Caco-2 (cell line): ENCODE data around the gene SEC14L6. TPM values are rescaled to one million over a fixed set of nuclear protein-coding genes. Genes with fewer than 3 reads are reported as not detected.

Experiments used
- BruUV-seq: library from RNA; stranded (reverse); fragments of 400-500 nt; replicated peaks from 2 replicates; lab custom pipeline; 2021; lab: Mats Ljungman, UMichigan
- CTCF ChIA-PET: fragments of 300-600 bp; sonication (Branson Sonifier 250); formaldehyde crosslinking; loops from one replicate; lab custom pipeline; 2022; ENCODE audit warnings: antibody characterized with exemption; lab: Charles Lee
- POLR2A ChIA-PET: fragments of 300-600 bp; sonication (Branson Sonifier 250); formaldehyde crosslinking; loops from one replicate; lab custom pipeline; 2022; ENCODE audit warnings: antibody characterized with exemption; lab: Charles Lee
- DNase-seq, 2 experiments: peaks; one replicate each; pipeline versions ENCODE4 v3.0.0 to v3.0.0-alpha.2; 2020 to 2022
- H3K27me3 ChIP-seq: replicated peaks from 2 replicates; pipeline ENCODE4 v1.6.0; 2011; ENCODE audit warnings: low read length; ENCODE audit not compliant: control insufficient read depth, insufficient read depth
- H3K36me3 ChIP-seq: 2 replicates; pipeline ENCODE4 v1.5.1; 2011; ENCODE audit warnings: low read length; ENCODE audit not compliant: control insufficient read depth, insufficient read depth
- H3K4me1 ChIP-seq: fragments of 250-450 bp; sonication (Bioruptor Pico); 2 replicates; pipeline ENCODE4 v1.5.1; 2020; ENCODE audit warnings: mild to moderate bottlenecking
- H3K4me3 ChIP-seq: 2 replicates; pipeline ENCODE4 v1.5.1; 2011; ENCODE audit warnings: low read depth, mild to moderate bottlenecking, control low read depth, low read length
- H3K9me3 ChIP-seq: fragments of 250-450 bp; sonication (Bioruptor Pico); 2 replicates; pipeline ENCODE4 v1.5.1; 2020; ENCODE audit warnings: mild to moderate bottlenecking, moderate library complexity
- H3K27ac Mint-ChIP-seq: one replicate; pipeline ENCODE4 v1.8.0; 2022; ENCODE audit warnings: mixed read lengths; ENCODE audit not compliant: unreplicated experiment
- H3K27me3 Mint-ChIP-seq: one replicate; pipeline ENCODE4 v1.8.0; 2022; ENCODE audit warnings: mixed read lengths; ENCODE audit not compliant: insufficient read depth, unreplicated experiment
- H3K36me3 Mint-ChIP-seq: one replicate; pipeline ENCODE4 v1.8.0; 2022; ENCODE audit warnings: mild to moderate bottlenecking, mixed read lengths; ENCODE audit not compliant: insufficient read depth, unreplicated experiment
- H3K4me1 Mint-ChIP-seq: one replicate; pipeline ENCODE4 v1.8.0; 2022; ENCODE audit warnings: low read depth, mixed read lengths; ENCODE audit not compliant: unreplicated experiment
- H3K4me3 Mint-ChIP-seq: one replicate; pipeline ENCODE4 v1.8.0; 2022; ENCODE audit warnings: mild to moderate bottlenecking, moderate library complexity, mixed read lengths; ENCODE audit not compliant: unreplicated experiment
- H3K9me3 Mint-ChIP-seq: one replicate; pipeline ENCODE4 v1.8.0; 2022; ENCODE audit warnings: mixed read lengths; ENCODE audit not compliant: unreplicated experiment
- intact Hi-C: fragments of 100-400 bp; cut with micrococcal nuclease; formaldehyde crosslinking; loops from one replicate; pipeline ENCODE4 v1.10.0; 2022; ENCODE audit not compliant: unreplicated experiment
- total RNA-seq: library from RNA; stranded (reverse); gene quantifications from 2 replicates; pipeline ENCODE4 v1.2.3, GENCODE V29; 2022
- TF ChIP-seq, protein P1 (sequence below), 2 experiments: fragments of 200-600 bp in 1 of 2; IDR thresholded peaks; 1 replicate in 1 of 2; 2 replicates in 1 of 2; pipeline versions ENCODE4 v1.5.1 to v1.8.0; 2011 to 2022; ENCODE audit warnings: antibody characterized with exemption in 1 of 2, control low read depth in 1 of 2, inconsistent platforms in 1 of 2, low read depth in 1 of 2, low read length in 1 of 2, mild to moderate bottlenecking in 1 of 2, moderate library complexity in 1 of 2; ENCODE audit not compliant: insufficient read depth in 1 of 2, severe bottlenecking in 1 of 2, unreplicated experiment in 1 of 2

SEC14L6 gene
- total RNA-seq, 1 experiment from 2014 or later = 0.14 TPM

DNA sequence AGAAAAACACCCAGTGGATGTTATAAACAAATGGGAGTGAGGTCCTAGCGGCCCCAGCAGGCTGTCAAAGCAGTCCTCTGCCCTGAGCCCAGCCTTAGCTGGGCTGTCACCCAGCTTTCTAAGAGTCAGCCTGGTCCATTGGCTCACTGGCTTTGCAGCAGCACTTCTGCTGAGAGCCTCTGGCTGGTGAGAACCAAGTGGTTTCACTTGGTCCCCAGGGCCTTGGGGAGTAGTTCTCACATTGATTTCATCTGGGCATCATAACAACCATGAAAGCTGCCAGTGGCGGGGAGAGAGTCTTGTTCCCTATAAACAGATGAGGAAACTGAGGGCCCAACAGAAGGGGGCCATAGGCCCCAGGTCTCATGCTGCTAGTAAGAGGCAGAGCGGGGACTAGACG lies 11.4 kb downstream of the SEC14L6 start:
- BruUV-seq = no TSS peak
- TF ChIP-seq, protein P1, sequence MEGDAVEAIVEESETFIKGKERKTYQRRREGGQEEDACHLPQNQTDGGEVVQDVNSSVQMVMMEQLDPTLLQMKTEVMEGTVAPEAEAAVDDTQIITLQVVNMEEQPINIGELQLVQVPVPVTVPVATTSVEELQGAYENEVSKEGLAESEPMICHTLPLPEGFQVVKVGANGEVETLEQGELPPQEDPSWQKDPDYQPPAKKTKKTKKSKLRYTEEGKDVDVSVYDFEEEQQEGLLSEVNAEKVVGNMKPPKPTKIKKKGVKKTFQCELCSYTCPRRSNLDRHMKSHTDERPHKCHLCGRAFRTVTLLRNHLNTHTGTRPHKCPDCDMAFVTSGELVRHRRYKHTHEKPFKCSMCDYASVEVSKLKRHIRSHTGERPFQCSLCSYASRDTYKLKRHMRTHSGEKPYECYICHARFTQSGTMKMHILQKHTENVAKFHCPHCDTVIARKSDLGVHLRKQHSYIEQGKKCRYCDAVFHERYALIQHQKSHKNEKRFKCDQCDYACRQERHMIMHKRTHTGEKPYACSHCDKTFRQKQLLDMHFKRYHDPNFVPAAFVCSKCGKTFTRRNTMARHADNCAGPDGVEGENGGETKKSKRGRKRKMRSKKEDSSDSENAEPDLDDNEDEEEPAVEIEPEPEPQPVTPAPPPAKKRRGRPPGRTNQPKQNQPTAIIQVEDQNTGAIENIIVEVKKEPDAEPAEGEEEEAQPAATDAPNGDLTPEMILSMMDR (IDR thresholded peaks at IDR 0.05; ENCODE audit: insufficient read depth in 1 of 2, low read depth in 1 of 2, low read length in 1 of 2, severe bottlenecking in 1 of 2, unreplicated experiment in 1 of 2) = no peak
- POLR2A ChIA-PET = no interaction called here
- Mint-ChIP-seq H3K36me3 (no peaks in the 10 kb centered on the region), H3K4me3 (no peak overlapping the region), H3K27me3 (no peaks in the 10 kb centered on the region), H3K9me3 (no peaks in the 10 kb centered on the region), H3K4me1 (no peaks in the 10 kb centered on the region), H3K27ac (no peak overlapping the region)
- Histone ChIP-seq H3K4me1 (no peaks in the 10 kb centered on the region), H3K27me3 (no peaks in the 10 kb centered on the region), H3K4me3 (no peak overlapping the region), H3K9me3 (no peaks in the 10 kb centered on the region), H3K36me3 (no peaks in the 10 kb centered on the region)
- CTCF ChIA-PET = no interaction called here
- intact Hi-C loops = no loop called here
- no peak for DNase-seq

DNA sequence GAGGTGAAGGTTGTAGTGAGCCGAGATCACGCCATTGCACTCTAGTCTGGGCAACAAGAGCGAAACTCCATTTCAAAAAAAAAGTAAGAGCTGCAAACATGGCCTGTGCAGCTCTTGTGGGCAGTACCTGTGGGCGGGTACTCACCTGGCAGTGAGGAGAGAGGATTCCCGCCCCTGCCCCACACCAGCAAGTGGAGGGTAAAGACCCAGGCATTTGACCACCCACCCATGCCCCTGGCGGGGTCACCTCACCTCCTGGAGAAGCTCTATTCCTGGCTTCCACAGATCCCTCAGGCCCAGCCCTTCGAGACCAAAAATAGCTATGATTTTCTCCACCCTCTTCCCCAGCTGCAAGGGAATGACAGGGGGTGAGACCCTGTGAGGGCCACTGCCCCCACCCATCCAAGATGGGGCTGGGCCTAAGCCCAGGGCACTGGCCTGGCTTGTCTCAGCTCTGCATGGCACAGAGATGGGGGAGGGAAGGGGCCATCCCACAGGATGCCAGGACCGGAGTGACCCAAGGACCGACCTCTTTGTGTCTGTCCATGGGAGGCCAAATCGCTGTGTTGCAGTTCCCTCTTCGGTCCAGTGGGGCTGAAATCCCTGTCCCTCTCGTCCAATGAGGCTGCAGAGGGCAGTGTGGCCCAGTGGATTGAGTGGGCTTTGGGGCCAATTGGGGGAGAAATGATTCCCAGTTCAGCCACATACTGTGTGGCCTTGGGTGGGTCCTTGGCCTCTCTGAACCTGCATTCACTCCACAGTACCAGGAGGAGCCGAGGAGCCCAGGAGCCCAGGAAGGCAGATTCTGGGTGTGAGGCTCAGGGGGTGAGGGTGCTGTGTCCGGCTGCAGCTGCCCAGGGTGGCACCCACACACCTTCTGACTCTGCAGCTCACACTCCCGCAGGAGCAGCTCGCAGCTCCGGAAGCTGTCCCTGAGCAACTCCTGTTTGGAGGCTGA lies 14.6 kb downstream of the SEC14L6 start:
- intact Hi-C loops = no loop called here
- H3K27ac Mint-ChIP-seq = no peak overlapping the region
- H3K9me3 Mint-ChIP-seq = no peaks in the 10 kb centered on the region
- H3K36me3 Mint-ChIP-seq = no peaks in the 10 kb centered on the region
- Histone ChIP-seq H3K9me3 (no peaks in the 10 kb centered on the region), H3K27me3 (no peaks in the 10 kb centered on the region), H3K4me1 (no peaks in the 10 kb centered on the region), H3K4me3 (no peak overlapping the region), H3K36me3 (no peaks in the 10 kb centered on the region)
- ChIA-PET POLR2A (interaction anchor here (0.6 kb wide), 1 partner anchor 22 kb away, joined by 3 read pairs; no protein-coding TSS in a partner anchor), CTCF (interaction anchor here (0.6 kb wide), 1 partner anchor 104 kb away, joined by 4 read pairs; the partner anchor contains the start of gene SLC35E4)
- DNase-seq = no peak
- TF ChIP-seq, protein P1 (IDR thresholded peaks at IDR 0.05; ENCODE audit: insufficient read depth in 1 of 2, low read depth in 1 of 2, low read length in 1 of 2, severe bottlenecking in 1 of 2, unreplicated experiment in 1 of 2) = no peak
- peaks cover 3% of the 10 kb centered on the region for H3K27me3 Mint-ChIP-seq
- BruUV-seq = no TSS peak
- H3K4me1 Mint-ChIP-seq = no peaks in the 10 kb centered on the region
- H3K4me3 Mint-ChIP-seq = no peak overlapping the region

DNA sequence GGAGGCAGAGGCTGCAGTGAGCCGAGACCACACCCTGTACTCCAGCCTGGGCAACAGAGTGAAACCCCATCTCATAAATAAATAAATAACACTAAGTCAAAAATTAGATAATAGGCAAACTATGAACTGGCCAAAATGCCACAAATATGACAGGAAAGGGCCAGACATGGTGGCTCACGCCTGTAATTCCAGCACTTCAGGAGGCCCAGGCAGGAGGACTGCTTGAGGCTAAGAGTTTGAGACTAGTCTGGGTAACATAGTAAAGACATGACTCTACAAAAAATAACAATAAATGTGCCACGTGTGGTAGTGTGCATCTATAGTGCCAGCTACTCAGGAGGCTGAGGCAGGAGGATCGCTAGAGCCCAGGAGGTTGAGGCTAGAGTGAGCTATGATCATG lies 19.9 kb downstream of the SEC14L6 start:
- Mint-ChIP-seq H3K4me1 (no peaks in the 10 kb centered on the region), H3K9me3 (no peaks in the 10 kb centered on the region), H3K4me3 (no peak overlapping the region), H3K36me3 (no peaks in the 10 kb centered on the region), H3K27me3 (peaks cover 12% of the 10 kb centered on the region), H3K27ac (no peak overlapping the region)
- Histone ChIP-seq H3K4me1 (no peaks in the 10 kb centered on the region), H3K36me3 (no peaks in the 10 kb centered on the region), H3K4me3 (no peak overlapping the region), H3K27me3 (no peaks in the 10 kb centered on the region), H3K9me3 (no peaks in the 10 kb centered on the region)
- POLR2A ChIA-PET = no interaction called here
- TF ChIP-seq, protein P1 (IDR thresholded peaks at IDR 0.05; ENCODE audit: insufficient read depth in 1 of 2, low read depth in 1 of 2, low read length in 1 of 2, severe bottlenecking in 1 of 2, unreplicated experiment in 1 of 2) = no peak
- no TSS peak for BruUV-seq
- DNase-seq = no peak
- intact Hi-C loops = no loop called here
- CTCF ChIA-PET = no interaction called here
